GM06990 (cell line): ENCODE data around the gene NOTCH1.

Source experiments
- DNase-seq: peaks from one replicate; pipeline ENCODE4 v3.0.0-alpha.2; 2011; ENCODE audit not compliant: insufficient read length; ENCODE audit errors: extremely low read depth
- H3K27me3 ChIP-seq: replicated peaks from 2 replicates; pipeline ENCODE4 v1.6.0; 2011; ENCODE audit warnings: low read length; ENCODE audit not compliant: control insufficient read depth, insufficient read depth
- H3K36me3 ChIP-seq: 2 replicates; pipeline ENCODE4 v1.5.1; 2011; ENCODE audit warnings: low read length; ENCODE audit not compliant: control insufficient read depth, insufficient read depth
- H3K4me3 ChIP-seq: replicated peaks from 2 replicates; pipeline ENCODE4 v1.5.1; 2011; ENCODE audit warnings: low read depth, mild to moderate bottlenecking, control low read depth, low read length
- CTCF ChIP-seq: IDR thresholded peaks from 2 replicates; pipeline ENCODE4 v1.5.1; 2011; ENCODE audit warnings: low read length, control low read depth, mild to moderate bottlenecking, inconsistent platforms; ENCODE audit not compliant: insufficient read depth, poor library complexity, severe bottlenecking

NOTCH1 gene

GRCh38 chr9:136556166-136556565 lies 10.3 kb upstream of the NOTCH1 start:
- Histone ChIP-seq H3K4me3 (no peak overlapping the region), H3K36me3 (no peaks in the 10 kb centered on the region), H3K27me3 (no peaks in the 10 kb centered on the region)
- TF ChIP-seq CTCF, result no peak
- no peak for DNase-seq

GRCh38 chr9:136554870-136555269 lies 9.0 kb upstream of the NOTCH1 start:
- Histone ChIP-seq H3K36me3 (no peaks in the 10 kb centered on the region), H3K27me3 (no peaks in the 10 kb centered on the region), H3K4me3 (no peak overlapping the region)
- no peak for DNase-seq
- no peak for TF ChIP-seq CTCF

- H3K36me3 ChIP-seq, result no peaks in the 10 kb centered on the region
- no peak for TF ChIP-seq CTCF
- H3K27me3 ChIP-seq, result no peaks in the 10 kb centered on the region
- no peak for DNase-seq
- no peak overlapping the region for H3K4me3 ChIP-seq
These were observed 7.7 kb upstream of the NOTCH1 start for GRCh38 chr9:136553581-136553980.

- H3K4me3 ChIP-seq, result no peak overlapping the region
- no peaks in the 10 kb centered on the region for H3K36me3 ChIP-seq
- H3K27me3 ChIP-seq, result no peaks in the 10 kb centered on the region
- no peak for DNase-seq
- no peak for TF ChIP-seq CTCF
These were observed 6.4 kb upstream of the NOTCH1 start for GRCh38 chr9:136552117-136552703.

- TF ChIP-seq CTCF, result peak; percentile 17
- Histone ChIP-seq H3K27me3 (no peaks in the 10 kb centered on the region), H3K4me3 (peak overlapping the region; percentile 31), H3K36me3 (no peaks in the 10 kb centered on the region)
- DNase-seq, result peak; percentile 62
These were observed 5.7 kb upstream of the NOTCH1 start for GRCh38 chr9:136551401-136552116.
